Measurements from ENCODE around the gene IKBKE.

The IKBKE gene

DNA sequence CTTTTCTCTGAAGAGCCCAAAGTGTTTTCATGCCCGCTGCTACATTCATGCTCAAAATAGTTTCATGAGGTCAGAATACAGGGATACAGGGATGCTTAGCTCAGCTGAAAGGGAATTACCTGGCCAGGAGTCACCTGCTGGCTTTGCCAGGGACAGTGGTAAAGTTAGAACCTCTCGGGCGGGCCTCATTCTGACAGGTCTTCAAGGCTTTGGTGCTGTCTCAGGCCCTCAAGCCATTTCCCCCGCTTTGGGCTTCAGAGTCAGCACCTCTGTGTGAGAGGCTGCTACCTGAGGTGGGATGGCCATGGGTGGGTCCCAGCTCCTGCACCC is 42.5 kb downstream of the IKBKE start:
- no peak overlapping the region for H2BK12ac ChIP-seq (ENCODE audit: low read length)
- H4K8ac ChIP-seq (ENCODE audit: low read depth, low read length): no peak overlapping the region
- no peak overlapping the region for H2AFZ ChIP-seq (ENCODE audit: insufficient read depth, low read length, poor library complexity)
- H3K4me3 ChIP-seq (ENCODE audit: low read depth, low read length): no peak overlapping the region
- no peak overlapping the region for H3K23ac ChIP-seq (ENCODE audit: low read length)
- H2BK120ac ChIP-seq (ENCODE audit: insufficient read depth, low read length, poor library complexity): no peak overlapping the region
- H3K4me2 ChIP-seq (ENCODE audit: low read length): no peak overlapping the region
- no peaks in the 10 kb centered on the region for H3K9me3 ChIP-seq (ENCODE audit: insufficient read depth, low read depth, low read length)
- no peaks in the 10 kb centered on the region for H3K79me2 ChIP-seq (ENCODE audit: control insufficient read depth, insufficient read depth, low read length, poor library complexity)
- peaks cover 20% of the 10 kb centered on the region for H3K27me3 ChIP-seq (ENCODE audit: insufficient read depth, low read length)
- H2BK5ac ChIP-seq (ENCODE audit: low read depth, low read length, poor library complexity): no peak overlapping the region
- H3K4ac ChIP-seq (ENCODE audit: low read depth, low read length): no peak overlapping the region
- H3K9ac ChIP-seq (ENCODE audit: low read length): no peak overlapping the region
- DNase-seq: peak; percentile 43 to 73
- no peak overlapping the region for H4K91ac ChIP-seq (ENCODE audit: low read depth, low read length)
- H3K4me1 ChIP-seq (ENCODE audit: control insufficient read depth in 1 of 2, insufficient read depth in 2 of 2, low read length in 2 of 2): peaks cover 0 to 3% of the 10 kb centered on the region in 2 experiments
- no CpG with 5 or more reads among the region's 4 CpGs for WGBS (ENCODE audit: extremely low coverage, insufficient coverage, insufficient read length)
- H3K27ac ChIP-seq (ENCODE audit: low read depth, low read length): no peak overlapping the region
- no peak overlapping the region for H4K12ac ChIP-seq (ENCODE audit: low read depth, low read length)
- H3K14ac ChIP-seq (ENCODE audit: low read length): no peak overlapping the region
- no peaks in the 10 kb centered on the region for H3K36me3 ChIP-seq (ENCODE audit: control insufficient read depth in 1 of 2, insufficient read depth in 2 of 2, low read length in 2 of 2)
- no peaks in the 10 kb centered on the region for H3K79me1 ChIP-seq (ENCODE audit: low read length)
- no peak overlapping the region for H2AK5ac ChIP-seq (ENCODE audit: low read length)
- H3K18ac ChIP-seq (ENCODE audit: low read length): no peak overlapping the region

DNA sequence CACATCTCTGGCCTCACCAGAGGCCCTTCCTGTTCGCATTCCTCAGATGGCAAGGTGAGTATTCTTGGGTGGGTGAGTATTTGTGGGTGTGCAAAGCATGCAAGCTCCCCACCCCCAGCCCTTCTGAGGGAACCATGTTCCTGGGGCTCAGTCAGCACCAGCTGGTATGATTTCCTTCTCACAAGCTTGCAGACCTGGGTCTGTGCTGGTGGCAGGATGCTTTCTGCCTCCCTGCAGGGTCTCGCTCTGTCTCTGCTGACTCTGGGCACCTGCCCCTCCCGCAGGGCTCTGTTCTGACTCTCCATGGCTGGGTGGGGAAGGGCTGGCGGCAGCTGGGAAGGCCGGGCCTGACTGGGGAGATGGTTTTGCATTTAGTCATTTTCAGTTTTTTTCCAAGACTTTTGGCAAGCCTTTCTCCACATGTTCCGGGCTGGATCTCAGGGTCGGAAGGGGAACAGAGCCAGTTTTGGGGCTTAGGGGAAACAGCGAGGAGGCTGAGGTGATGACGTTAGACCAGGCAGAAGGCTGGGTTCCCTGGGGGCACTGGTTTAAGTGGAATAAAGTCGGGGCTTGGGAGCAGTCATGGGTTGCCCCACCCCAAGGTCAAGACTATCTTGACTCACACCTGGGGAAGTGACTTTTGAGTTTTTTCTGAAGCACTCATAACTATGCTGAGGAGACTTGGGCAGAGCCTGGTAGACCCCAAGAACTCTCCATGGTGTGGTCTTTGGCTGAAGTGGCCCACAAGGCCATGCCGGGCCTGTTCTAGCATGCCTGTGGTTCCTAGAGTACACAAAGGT is 43.2 kb downstream of the IKBKE start:
- Histone ChIP-seq H3K4me2 (ENCODE audit: low read length) (no peak overlapping the region), H2BK5ac (ENCODE audit: low read depth, low read length, poor library complexity) (no peak overlapping the region), H3K79me2 (ENCODE audit: control insufficient read depth, insufficient read depth, low read length, poor library complexity) (no peaks in the 10 kb centered on the region), H3K36me3 (ENCODE audit: control insufficient read depth in 1 of 2, insufficient read depth in 2 of 2, low read length in 2 of 2) (no peaks in the 10 kb centered on the region), H2AFZ (ENCODE audit: insufficient read depth, low read length, poor library complexity) (no peak overlapping the region), H3K4me1 (ENCODE audit: control insufficient read depth in 1 of 2, insufficient read depth in 2 of 2, low read length in 2 of 2) (peaks cover 0 to 2% of the 10 kb centered on the region in 2 experiments), H3K14ac (ENCODE audit: low read length) (no peak overlapping the region), H4K12ac (ENCODE audit: low read depth, low read length) (no peak overlapping the region), H4K91ac (ENCODE audit: low read depth, low read length) (no peak overlapping the region), H4K8ac (ENCODE audit: low read depth, low read length) (no peak overlapping the region), H2AK5ac (ENCODE audit: low read length) (no peak overlapping the region), H2BK12ac (ENCODE audit: low read length) (no peak overlapping the region), H3K9me3 (ENCODE audit: insufficient read depth, low read depth, low read length) (no peaks in the 10 kb centered on the region), H3K23ac (ENCODE audit: low read length) (no peak overlapping the region), H2BK120ac (ENCODE audit: insufficient read depth, low read length, poor library complexity) (no peak overlapping the region), H3K79me1 (ENCODE audit: low read length) (no peaks in the 10 kb centered on the region), H3K27me3 (ENCODE audit: insufficient read depth, low read length) (peaks cover 13% of the 10 kb centered on the region), H3K27ac (ENCODE audit: low read depth, low read length) (no peak overlapping the region), H3K18ac (ENCODE audit: low read length) (no peak overlapping the region), H3K9ac (ENCODE audit: low read length) (no peak overlapping the region), H3K4ac (ENCODE audit: low read depth, low read length) (no peak overlapping the region), H3K4me3 (ENCODE audit: low read depth, low read length) (no peak overlapping the region)
- DNase-seq: peak; percentile 81 to 86
- WGBS (ENCODE audit: extremely low coverage, insufficient coverage, insufficient read length): no CpG with 5 or more reads among the region's 11 CpGs

DNA sequence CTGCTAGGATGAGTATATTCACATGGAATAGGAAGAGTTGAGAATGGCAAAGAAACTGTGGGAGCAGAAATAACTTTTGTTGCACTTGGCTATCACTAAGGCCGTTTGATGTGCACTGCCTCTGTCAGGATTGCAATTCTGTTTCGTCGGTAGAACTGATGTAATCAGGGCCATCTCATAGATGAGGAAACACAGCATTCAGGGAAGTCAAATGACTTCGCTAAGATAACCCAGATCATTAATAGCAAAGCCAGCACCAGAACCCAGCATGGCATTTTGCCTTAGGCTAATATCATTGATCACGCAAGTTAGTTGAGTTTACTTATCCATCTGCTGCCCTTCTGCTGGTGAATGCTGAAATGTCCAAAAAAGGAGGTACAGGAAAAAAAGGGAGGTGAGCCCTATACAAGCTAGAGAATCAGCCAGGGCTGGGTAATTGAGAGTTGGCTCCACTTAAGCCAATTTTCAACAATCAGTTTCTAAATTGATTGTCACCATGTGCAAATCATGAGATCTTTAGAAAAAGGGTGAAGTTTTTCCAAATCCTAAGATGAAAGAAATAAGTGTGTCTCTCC is 44.6 kb downstream of the IKBKE start:
- H3K23ac ChIP-seq (ENCODE audit: low read length): no peak overlapping the region
- H3K18ac ChIP-seq (ENCODE audit: low read length): no peak overlapping the region
- H3K4ac ChIP-seq (ENCODE audit: low read depth, low read length): no peak overlapping the region
- H3K4me2 ChIP-seq (ENCODE audit: low read length): no peak overlapping the region
- no peak overlapping the region for H3K4me3 ChIP-seq (ENCODE audit: low read depth, low read length)
- H3K14ac ChIP-seq (ENCODE audit: low read length): no peak overlapping the region
- peaks cover 0 to 2% of the 10 kb centered on the region in 2 experiments for H3K4me1 ChIP-seq (ENCODE audit: control insufficient read depth in 1 of 2, insufficient read depth in 2 of 2, low read length in 2 of 2)
- no peaks in the 10 kb centered on the region for H3K79me2 ChIP-seq (ENCODE audit: control insufficient read depth, insufficient read depth, low read length, poor library complexity)
- peak in 1 of 2 donors; percentile 50 for DNase-seq
- no peaks in the 10 kb centered on the region for H3K36me3 ChIP-seq (ENCODE audit: control insufficient read depth in 1 of 2, insufficient read depth in 2 of 2, low read length in 2 of 2)
- H3K9me3 ChIP-seq (ENCODE audit: insufficient read depth, low read depth, low read length): no peaks in the 10 kb centered on the region
- no CpG with 5 or more reads among the region's 5 CpGs for WGBS (ENCODE audit: extremely low coverage, insufficient coverage, insufficient read length)
- no peak overlapping the region for H2BK120ac ChIP-seq (ENCODE audit: insufficient read depth, low read length, poor library complexity)
- no peak overlapping the region for H2BK12ac ChIP-seq (ENCODE audit: low read length)
- no peak overlapping the region for H3K9ac ChIP-seq (ENCODE audit: low read length)
- no peak overlapping the region for H4K91ac ChIP-seq (ENCODE audit: low read depth, low read length)
- no peak overlapping the region for H4K8ac ChIP-seq (ENCODE audit: low read depth, low read length)
- no peak overlapping the region for H2BK5ac ChIP-seq (ENCODE audit: low read depth, low read length, poor library complexity)
- H4K12ac ChIP-seq (ENCODE audit: low read depth, low read length): no peak overlapping the region
- peaks cover under 1% of the 10 kb centered on the region for H3K27me3 ChIP-seq (ENCODE audit: insufficient read depth, low read length)
- no peaks in the 10 kb centered on the region for H3K79me1 ChIP-seq (ENCODE audit: low read length)
- H2AFZ ChIP-seq (ENCODE audit: insufficient read depth, low read length, poor library complexity): no peak overlapping the region
- H2AK5ac ChIP-seq (ENCODE audit: low read length): no peak overlapping the region
- H3K27ac ChIP-seq (ENCODE audit: low read depth, low read length): no peak overlapping the region

DNA sequence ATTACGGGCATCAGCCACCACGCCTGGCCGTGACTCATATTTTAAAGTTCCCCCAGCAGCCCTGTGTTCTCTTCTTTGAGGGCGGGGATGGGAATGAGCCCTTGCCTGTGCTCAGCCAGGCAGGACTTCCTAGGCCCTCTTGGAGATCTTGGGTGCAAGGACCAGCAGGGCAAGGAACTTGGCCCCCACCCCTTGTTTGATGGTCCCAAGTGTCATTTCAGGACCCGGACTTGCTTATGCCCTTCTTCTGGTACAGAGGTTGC is 46.4 kb downstream of the IKBKE start:
- no peak overlapping the region for H3K9ac ChIP-seq (ENCODE audit: low read length)
- no peak overlapping the region for H4K8ac ChIP-seq (ENCODE audit: low read depth, low read length)
- H3K4me1 ChIP-seq (ENCODE audit: control insufficient read depth in 1 of 2, insufficient read depth in 2 of 2, low read length in 2 of 2): peaks cover 0 to 2% of the 10 kb centered on the region in 2 experiments
- no peak overlapping the region for H4K12ac ChIP-seq (ENCODE audit: low read depth, low read length)
- WGBS (ENCODE audit: extremely low coverage, insufficient coverage, insufficient read length): no CpG with 5 or more reads among the region's 5 CpGs
- H3K4me3 ChIP-seq (ENCODE audit: low read depth, low read length): no peak overlapping the region
- H3K4ac ChIP-seq (ENCODE audit: low read depth, low read length): no peak overlapping the region
- H2BK120ac ChIP-seq (ENCODE audit: insufficient read depth, low read length, poor library complexity): no peak overlapping the region
- no peak overlapping the region for H3K18ac ChIP-seq (ENCODE audit: low read length)
- DNase-seq: no peak
- no peak overlapping the region for H2AK5ac ChIP-seq (ENCODE audit: low read length)
- no peak overlapping the region for H4K91ac ChIP-seq (ENCODE audit: low read depth, low read length)
- H3K14ac ChIP-seq (ENCODE audit: low read length): no peak overlapping the region
- no peak overlapping the region for H2BK12ac ChIP-seq (ENCODE audit: low read length)
- no peaks in the 10 kb centered on the region for H3K79me2 ChIP-seq (ENCODE audit: control insufficient read depth, insufficient read depth, low read length, poor library complexity)
- no peaks in the 10 kb centered on the region for H3K27me3 ChIP-seq (ENCODE audit: insufficient read depth, low read length)
- H3K9me3 ChIP-seq (ENCODE audit: insufficient read depth, low read depth, low read length): no peaks in the 10 kb centered on the region
- no peak overlapping the region for H3K23ac ChIP-seq (ENCODE audit: low read length)
- no peaks in the 10 kb centered on the region for H3K79me1 ChIP-seq (ENCODE audit: low read length)
- H3K27ac ChIP-seq (ENCODE audit: low read depth, low read length): no peak overlapping the region
- no peak overlapping the region for H2BK5ac ChIP-seq (ENCODE audit: low read depth, low read length, poor library complexity)
- H3K36me3 ChIP-seq (ENCODE audit: control insufficient read depth in 1 of 2, insufficient read depth in 2 of 2, low read length in 2 of 2): no peaks in the 10 kb centered on the region
- H3K4me2 ChIP-seq (ENCODE audit: low read length): no peak overlapping the region
- H2AFZ ChIP-seq (ENCODE audit: insufficient read depth, low read length, poor library complexity): no peak overlapping the region

All from trophoblast cell (in vitro differentiated cells and primary cell).